Body of pancreas (tissue), 4 donors: Measurements from ENCODE around the gene VWA2.

Experiments used
- POLR2A ChIP-seq, 3 donors: fragments of 450-650 bp; IDR thresholded peaks; one replicate each; pipeline ENCODE4 v1.6.1; 2016; ENCODE audit warnings: antibody characterized with exemption in 3 of 3, mild to moderate bottlenecking in 2 of 3
- TF ChIP-seq, protein P1 (sequence below), 7 experiments: fragments of 450-650 bp in 4 of 7; fragments of 200-600 bp in 3 of 7; sonication (generic) in 3 of 7; IDR thresholded peaks; one replicate each; pipeline ENCODE4 v1.5.1; 2016 to 2019; ENCODE audit warnings: antibody characterized with exemption in 7 of 7

DNA sequence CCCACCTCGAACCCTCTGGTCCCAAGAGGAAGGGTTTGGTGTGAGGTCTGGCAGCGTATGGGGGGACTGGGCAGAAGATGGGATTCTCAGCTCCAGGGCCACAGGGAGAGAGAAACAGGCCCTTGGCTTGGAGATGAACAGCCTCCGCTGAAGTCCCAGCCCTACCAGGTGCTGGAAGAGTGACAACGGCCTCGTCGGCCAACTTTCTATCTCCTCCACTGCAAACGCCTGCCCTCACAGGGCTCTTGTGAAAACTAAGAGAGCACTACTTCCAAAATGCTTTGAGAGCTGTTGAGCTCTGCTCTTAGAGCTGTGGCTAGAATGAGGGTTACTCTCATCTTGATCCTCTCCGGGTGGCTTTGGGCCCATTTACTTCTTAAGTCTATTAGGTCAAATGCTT lies 101.8 kb downstream of the VWA2 start:
- TF ChIP-seq, protein P1, sequence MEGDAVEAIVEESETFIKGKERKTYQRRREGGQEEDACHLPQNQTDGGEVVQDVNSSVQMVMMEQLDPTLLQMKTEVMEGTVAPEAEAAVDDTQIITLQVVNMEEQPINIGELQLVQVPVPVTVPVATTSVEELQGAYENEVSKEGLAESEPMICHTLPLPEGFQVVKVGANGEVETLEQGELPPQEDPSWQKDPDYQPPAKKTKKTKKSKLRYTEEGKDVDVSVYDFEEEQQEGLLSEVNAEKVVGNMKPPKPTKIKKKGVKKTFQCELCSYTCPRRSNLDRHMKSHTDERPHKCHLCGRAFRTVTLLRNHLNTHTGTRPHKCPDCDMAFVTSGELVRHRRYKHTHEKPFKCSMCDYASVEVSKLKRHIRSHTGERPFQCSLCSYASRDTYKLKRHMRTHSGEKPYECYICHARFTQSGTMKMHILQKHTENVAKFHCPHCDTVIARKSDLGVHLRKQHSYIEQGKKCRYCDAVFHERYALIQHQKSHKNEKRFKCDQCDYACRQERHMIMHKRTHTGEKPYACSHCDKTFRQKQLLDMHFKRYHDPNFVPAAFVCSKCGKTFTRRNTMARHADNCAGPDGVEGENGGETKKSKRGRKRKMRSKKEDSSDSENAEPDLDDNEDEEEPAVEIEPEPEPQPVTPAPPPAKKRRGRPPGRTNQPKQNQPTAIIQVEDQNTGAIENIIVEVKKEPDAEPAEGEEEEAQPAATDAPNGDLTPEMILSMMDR (IDR thresholded peaks at IDR 0.05): no peak
- TF ChIP-seq POLR2A (IDR thresholded peaks at IDR 0.05): no peak
